GM19372 (cell line): ENCODE data around the gene AHRR.
"Not testable (repeated sequence)": the region's sequence is repeated elsewhere in the genome, so short reads cannot be mapped to it uniquely, and the experiment has no call there.

Experiments
- ATAC-seq: cut with Tn5 transposase; IDR thresholded peaks from one replicate; pipeline ENCODE4 v1.9.1; 2021; ENCODE audit warnings: mild to moderate bottlenecking, low read depth, moderate library complexity; ENCODE audit not compliant: unreplicated experiment

AHRR gene

DNA sequence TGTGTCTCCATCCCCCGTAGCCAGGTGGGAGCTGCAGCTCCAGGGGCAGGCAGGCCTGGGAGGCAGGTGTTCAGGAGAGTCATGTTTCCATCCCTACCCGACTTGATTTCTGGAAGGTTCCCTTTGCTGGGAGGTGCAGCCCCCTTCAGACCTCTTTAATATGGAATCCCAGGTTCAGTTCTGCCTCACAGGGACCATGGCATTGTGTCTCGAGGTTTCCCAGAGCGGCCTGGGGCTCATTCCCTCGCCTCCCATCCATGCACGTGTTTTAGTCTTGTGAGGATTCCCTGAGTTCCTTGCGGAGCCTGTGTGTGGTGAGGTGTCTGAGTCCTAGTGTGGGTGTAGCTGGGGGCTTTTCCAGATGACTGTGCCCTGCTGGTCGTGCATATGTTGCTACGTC lies 16.5 kb upstream of the AHRR start:
- no peak for ATAC-seq

DNA sequence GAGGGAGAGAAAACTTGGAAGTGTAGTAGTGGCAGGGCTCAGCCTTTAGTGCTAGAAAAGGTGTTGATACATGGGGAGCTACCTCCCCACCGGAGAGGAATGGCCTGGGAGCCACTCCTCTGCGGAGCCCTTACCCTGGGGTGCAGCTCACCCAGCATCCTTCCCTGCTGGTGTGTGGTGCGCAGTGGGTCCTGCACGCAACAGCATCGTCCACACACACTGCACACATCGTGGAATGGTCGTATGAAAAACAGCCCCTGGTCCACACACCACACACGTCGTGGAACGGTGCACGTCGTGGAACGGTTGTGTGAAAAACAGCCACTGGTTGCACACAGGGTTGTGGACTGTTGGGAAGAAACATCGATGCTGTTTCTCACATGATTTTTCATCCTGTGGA lies 16.1 kb upstream of the AHRR start:
- no peak for ATAC-seq

DNA sequence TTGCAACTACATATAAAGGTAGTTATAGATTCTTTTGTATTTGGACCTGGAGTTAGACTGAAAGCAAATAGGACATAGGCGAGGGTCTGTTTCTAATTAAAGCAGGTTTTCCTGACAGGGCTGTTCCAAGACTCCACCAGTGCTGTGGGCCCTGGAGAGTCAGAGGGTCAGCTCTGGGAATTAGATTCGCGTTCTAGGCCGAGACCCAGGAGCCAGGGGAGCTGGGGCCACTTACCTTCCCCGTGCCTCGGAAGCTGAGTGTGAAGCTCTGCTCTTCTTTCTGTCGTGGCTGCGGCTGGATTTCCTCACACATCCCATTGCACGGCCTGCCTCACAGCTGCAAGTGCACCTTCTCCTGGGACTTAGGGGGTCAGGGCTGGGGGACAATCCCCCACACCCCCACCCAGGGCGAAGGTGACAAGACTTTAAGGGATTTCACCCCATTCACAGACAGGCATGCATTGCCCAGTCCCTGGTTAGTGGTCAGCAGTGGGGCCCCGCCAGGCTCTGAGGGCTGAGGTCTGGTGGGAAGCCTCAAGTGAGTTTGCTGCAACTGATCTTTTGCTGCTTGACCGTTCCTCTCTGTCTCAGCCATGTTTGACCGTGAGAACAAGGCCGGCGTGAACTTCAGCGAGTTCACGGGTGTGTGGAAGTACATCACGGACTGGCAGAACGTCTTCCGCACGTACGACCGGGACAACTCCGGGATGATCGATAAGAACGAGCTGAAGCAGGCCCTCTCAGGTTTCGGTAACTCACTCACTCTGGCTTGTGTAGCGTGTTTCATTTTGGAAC lies 15.3 kb upstream of the AHRR start:
- no peak for ATAC-seq

DNA sequence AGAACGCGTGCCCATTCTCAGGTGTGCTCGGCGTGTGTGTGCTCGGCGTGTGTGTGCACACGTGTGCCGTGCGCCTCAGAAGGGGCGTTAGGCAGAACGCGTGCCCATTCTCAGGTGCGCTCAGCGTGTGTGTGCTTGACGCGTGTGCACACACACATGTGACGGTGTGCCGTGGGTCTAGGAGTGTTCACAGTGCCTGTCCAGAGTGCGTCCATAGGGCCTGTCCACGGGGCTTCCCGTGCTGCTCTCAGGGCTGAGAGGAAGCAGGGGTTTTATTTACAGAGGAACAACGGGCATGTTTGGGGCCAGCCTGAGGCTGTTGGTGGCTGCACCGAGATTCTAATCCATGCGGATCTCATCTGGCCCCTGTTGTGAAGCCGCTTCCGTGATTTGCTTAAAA lies 14.2 kb upstream of the AHRR start:
- no peak for ATAC-seq

DNA sequence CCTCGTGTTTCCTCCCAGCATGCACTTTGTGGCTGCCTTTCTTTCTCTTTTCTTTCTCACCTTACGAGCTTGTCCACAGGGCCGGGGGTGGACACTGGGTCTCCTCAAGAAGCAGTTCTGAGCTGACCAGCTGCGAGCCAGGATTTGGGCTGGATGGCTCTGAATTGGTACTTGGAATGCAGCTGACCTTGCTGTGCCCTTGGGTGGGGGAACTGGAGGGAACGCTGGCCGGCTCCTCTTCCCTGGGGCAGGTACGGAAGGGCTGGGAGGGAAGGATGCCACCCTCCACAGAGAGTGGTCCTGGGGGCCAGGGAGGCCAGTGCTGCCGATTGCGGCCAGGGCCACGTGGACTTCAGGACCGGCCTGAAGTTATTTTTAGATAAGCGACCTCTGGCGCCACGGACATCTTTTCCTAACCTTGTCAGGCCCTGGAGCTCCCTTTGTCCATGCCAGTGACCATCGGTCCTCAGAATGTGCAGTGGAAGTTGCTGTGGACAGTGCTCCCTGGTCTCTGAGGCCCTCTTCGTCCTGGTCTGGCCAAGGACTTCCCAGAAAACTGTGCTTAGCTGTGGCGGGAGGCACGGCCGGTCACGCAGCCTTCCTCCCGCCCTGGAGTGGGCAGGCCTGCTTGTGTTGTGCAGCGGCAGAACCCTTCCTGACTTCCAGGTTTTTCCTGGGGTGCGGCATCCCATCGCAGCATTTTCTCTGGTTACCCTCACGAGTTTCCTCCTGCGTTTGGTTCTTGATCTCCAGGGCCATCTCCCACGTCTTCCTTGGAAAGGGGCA lies 13.5 kb upstream of the AHRR start:
- no peak for ATAC-seq

DNA sequence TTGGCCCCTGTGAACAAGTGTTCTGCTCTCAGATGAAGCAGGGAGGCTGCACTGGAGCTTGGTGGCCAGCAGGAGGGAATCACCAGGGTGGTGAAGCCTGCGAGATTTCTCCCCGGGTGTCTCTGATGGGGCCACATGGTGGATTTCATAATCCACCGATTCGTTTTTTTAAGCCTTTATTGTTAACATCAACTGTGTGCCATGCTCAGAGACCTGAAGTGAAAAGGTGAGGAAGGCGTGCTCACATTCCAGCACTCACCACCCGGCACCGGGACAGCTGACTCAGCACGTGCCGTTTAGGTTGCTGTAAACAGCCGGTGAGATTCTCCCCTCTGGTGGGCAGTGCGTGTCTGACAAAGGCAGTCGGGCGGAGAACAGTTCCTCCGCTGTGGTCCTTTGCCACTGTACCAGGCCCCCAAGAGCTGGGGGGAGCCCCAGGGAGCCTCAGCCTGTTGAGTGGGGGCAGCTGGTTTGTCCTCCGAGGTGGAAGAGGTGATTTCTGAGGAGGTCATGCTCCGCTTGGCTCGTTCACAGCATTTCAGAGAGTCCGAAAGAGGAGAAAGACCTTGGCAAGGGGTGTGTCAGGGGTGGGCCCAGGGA lies 12.7 kb upstream of the AHRR start:
- ATAC-seq, result no peak

DNA sequence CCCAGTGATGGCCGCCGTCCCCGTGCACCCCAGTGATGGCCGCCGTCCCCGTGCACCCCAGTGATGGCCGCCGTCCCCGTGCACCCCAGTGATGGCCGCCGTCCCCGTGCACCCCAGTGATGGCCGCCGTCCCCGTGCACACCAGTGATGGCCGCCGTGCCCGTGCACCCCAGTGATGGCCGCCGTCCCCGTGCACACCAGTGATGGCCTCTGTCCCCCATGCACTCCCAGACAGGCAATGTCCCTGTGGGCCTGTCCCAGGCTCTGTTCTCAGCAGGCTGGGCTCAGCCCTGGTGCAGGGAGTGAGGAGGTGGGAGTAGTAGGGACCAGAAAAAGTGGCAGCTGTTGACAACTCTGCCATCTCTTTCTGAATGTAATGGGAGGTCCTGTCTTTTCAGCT lies 11.7 kb upstream of the AHRR start:
- not testable (repeated sequence) for ATAC-seq

DNA sequence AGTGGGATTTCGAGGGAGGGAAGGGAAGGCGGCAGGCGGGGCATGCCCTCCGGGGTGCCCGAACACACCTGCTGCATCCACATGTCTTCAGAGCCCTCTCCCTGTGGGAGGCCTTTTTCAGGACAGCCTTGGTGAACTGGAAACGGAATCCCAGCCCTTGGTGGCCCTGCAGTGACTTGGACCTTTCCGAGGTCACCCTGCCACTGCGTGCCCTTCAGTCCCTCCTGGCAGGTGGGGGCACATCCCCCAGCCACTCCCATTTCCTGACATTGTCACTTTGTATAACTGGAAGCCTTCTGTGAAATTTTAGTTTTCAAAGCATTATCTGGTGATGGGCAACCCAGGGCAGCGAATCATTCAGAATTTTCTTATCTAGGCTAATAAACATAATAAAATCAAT lies 11.0 kb upstream of the AHRR start:
- no peak for ATAC-seq

DNA sequence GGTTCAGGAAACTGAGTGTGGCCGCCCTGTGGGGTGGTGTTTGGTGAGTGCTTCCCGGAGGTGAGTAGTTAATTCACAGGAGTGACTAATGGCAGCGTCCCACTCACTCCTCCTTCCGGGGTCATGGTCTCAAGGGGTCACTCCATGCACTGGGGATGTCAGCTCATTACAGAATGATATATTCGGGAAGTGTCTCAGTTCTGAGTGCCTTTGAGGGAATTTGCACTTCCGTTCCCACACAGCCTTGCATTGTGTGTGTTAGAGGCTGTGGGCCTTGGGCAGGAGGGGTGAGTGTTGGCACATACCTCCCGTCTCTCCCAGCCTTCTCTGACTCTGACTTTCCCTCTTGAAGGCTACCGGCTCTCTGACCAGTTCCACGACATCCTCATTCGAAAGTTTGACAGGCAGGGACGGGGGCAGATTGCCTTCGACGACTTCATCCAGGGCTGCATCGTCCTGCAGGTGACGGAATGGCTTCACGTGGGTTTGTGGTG lies 10.5 kb upstream of the AHRR start:
- ATAC-seq, result no peak

DNA sequence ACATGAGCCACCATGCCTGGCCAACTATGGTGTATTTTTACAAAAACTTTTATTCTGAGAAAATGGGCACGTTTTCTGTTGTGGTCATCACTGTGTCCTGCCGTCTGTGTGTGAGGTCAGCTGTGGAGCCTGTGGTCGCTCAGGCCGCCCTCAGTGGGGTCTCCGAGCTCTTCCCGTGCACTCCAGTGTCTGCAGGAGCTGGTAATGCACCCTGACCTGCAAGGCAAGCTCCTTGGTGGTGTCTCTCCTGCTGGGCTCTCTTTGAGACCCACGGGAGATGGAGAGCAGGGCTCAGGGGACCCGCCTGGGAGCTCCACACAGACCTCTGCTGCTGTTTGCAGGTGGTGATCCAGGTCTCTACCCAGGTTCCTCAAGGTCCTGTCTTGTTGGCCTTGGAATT lies 9.6 kb upstream of the AHRR start:
- ATAC-seq, result no peak

DNA sequence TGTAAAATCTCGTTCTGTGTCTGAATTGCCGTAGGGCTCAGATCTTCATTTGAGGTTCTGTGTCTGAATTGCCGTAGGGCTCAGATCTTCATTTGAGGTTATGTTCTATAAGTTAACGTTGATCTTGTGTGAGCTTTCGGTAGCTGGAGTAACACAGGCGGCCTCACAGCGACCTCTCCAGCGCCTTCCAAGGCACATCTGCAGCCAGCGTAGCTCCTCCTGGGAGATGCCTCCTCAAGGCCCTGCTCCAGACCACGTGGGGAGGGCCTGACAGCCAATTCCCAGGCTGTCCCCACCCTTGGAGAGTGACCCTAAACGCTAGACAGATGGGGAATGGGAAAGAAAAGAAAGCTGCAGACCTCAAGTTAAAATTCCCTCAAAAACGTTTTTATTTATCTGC lies 8.7 kb upstream of the AHRR start:
- ATAC-seq, result no peak

DNA sequence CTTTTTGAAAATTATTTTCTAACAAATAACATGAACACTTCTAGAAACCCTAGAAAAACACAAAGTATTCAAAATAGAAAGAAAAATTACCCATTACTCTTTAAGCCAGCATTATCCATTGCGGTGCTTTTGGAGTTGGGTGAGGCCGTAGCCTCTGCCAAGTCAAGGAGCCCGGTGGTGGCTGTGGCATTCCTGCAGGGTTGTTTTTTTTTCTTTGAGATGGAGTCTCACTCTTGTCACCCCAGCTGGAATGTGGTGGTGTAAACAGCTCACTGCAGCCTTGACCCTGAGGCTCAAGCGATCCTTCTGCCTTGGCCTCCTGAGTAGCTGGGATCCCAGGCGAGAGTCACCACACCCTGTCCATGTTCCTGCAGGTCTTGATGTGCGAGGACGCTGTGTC lies 8.2 kb upstream of the AHRR start:
- ATAC-seq, result no peak

DNA sequence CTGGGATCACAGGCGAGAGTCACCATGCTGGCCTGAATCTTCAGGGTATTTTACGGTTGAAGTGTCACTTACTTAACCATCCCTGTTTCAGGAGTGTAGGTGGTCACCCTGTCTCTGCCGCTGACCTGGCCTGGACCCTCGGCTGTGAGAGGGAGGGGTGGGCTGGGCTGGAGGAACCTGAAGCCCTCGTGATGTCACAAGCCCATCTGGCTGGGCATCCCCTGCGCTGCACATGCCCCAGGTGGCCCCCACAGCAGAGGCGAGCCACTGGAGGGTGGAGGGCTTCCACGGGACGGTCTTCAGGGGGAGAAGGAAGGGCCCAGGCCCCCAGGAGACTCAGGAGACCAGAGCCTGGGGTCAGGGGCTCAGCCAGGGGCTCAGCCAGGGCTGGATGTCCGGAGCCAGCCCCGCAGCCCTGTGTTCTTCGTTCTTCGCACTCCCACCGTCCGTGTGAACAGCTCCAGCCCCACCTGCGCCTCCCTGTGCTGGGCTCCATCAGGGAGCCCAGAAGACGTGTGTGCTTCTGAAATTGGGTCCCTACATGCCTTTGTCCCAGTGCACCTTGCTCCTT lies 7.6 kb upstream of the AHRR start:
- no peak for ATAC-seq

DNA sequence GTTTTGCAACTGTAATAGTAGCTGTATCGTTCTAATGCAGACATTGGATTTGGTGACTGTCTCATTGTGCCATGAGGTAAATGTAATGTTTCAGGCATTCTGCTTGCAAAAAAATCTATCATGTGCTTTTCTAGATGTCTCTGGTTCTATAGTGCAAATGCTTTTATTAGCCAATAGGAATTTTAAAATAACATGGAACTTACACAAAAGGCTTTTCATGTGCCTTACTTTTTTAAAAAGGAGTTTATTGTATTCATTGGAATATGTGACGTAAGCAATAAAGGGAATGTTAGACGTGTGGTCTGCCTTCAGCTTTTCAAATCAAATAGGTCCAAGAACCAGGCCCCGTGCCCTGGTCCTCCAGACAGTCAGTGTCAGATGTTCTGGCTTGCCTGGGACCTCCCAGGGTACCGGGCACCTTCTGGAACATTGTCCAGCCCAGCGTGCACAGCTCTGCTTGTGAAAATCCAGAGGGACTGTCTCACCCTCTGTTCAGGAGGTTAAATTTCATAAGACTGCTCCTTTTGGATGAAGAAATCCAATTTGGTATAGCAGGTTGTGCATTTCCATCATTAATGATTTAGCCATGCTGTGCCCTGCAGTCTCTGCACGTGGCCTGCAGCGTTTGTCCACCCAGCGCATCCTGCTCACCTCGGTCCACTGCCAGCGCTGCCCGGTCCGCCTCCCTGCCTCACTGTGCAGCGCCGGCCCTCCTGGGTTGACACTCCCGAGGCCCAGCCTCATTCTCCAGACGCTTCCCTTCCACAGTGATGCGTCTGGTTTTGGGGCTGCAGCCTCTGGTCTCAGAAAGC lies 6.6 kb upstream of the AHRR start:
- no peak for ATAC-seq

DNA sequence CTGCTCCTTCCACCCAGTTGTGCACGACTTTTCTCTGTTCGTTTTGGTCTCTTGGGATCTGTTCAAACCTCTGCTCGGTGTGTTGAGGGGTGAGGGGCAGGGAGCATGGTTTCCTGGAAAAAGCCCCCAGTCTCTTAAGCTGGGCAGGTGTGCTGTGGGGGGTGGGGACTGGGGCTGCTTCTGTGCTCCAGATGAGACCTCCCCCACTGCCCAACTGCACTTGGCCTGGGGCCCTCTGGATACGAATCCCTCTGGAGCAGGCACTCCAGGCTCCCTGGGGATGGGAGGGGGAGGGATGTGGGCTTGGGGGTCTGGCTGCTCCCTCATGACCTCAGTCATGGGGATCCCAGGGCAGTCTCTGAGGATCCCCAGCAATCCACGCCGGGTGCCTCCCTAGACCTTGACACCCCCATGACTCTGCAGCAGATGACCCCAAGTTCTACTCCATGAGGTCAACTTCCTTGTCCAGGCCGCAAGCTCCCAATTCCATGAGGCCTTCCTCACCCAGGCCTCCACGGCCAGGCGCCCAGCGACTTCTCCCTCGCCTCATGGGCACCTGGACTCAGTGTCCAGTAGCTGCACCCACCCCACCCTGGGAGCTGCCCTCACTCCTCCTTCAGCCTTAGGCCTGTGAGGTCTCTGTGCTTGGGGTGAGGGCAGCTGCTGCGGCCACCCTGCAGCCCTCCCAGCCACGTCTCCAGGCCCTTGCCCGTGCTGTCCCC lies 5.9 kb upstream of the AHRR start:
- ATAC-seq, result no peak

DNA sequence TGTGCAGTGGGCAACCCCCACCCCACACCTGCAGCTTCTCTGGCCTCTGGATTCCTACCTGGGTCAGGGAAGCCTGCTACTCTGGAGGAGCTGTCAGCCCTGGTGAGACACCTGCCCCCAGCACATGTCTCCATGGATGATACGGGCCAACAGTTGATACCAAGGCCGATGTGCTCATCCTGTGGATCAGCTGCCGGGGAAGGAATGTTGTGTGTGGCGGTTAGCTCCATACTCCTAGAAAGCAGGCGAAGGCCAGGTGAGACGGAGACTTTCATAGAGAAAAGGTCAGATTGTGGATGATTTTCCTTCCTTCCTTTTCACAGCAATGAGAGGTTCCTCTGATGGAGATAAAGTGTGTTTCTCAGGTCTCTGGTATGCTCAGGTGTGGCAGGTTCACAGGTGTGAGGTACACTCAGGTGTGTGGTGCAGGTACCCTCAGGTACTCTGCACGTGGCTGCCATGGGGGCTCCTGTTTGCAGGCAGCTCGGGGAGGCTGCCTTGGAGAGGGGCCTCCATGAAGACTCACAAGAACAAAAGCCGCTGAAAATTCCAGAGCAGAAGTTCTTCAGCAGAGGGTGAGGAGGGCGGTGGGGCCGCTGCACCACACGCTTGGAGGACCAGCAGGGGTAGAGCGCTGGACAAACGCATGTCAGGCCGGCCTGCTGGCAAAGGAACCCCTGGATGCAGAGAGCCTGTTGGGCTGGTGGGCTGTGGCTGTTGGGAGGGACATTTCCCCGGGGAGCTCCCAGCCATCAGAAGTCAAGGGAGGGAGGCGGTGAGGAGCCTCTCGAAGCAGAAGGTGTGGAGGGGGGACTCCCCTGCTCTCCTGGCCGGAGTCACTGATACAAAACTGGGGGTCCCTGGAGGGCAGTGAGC lies 5.1 kb upstream of the AHRR start:
- ATAC-seq, result peak; percentile 17

DNA sequence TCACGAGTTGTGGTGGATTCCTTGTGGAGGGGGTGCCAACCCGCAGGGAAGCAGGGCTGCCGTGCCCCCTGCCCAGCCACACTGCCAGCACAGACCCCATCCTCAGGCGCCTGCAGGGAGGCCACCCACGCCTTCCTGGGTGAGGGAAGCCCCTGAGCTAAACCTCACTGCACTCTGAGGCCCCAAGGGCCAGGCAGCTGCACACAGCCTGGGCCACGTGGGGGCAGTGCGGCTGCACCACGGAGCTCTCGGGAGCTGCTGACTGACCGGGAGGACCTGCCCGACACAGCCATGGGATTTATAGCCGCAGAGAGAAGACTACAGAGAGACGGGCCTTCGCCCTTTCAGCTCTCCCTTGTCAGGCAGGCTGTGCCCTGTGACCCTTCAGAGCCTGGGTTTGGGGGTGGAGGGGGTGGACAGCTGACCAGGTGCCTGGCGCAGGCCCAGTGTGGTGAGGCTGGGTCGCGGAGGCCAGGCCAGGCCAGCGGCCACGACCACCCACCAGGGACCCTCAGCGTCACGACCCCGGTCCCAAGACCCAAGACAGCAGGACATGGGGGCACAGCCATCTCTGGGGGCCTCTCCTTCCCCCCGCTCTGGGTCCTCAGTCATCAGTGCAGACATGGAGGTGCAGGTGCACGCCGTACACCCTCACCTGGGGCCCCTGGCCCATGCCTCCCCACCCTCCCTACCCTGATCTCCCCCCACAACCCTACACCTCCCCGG lies 4.3 kb upstream of the AHRR start:
- peak; percentile 56 for ATAC-seq

DNA sequence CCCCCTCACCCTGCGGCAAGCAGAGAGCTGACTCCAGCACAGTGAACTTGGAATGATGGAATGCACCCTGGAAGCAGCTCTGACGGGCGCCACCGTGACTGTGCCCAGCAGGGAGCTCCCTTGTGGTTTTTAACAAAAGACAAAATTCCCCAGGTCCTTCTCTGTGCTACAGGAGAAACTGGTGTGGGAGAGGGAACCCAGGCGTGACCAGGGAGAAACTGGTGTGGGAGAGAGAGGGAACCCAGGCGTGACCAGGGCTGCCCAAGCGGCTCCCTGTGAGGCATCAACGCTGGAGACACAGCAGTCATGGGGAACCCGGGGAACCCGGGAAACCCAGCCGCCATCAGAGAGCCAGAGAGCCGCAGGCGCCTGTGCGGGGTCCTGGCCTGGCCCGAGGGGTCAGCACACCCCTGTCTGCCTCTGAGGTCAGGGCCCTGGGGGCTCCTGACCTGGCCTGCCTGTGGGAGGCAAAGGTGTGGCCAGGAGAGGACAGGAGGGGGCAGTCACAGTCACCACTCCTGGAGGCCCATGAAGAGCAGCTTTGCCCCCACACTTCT lies 3.1 kb upstream of the AHRR start:
- ATAC-seq, result no peak
